ENCODE measurements around the gene FGD5.

Gene FGD5

GRCh38 chr3:14784087-14784681 lies 34.6 kb upstream of the FGD5 start:
- DNase-seq = no peak
- no peak for TF ChIP-seq EZH2 (IDR thresholded peaks at IDR 0.05; ENCODE audit: borderline replicate concordance, low read depth, low read length, severe bottlenecking)
- no peak for TF ChIP-seq CTCF (IDR thresholded peaks at IDR 0.05; ENCODE audit: borderline replicate concordance, extremely low read depth, low read length, poor library complexity, severe bottlenecking)

GRCh38 chr3:14785207-14786155 lies 33.3 kb upstream of the FGD5 start:
- Histone ChIP-seq H3K27me3 (ENCODE audit: insufficient read depth, low read length, poor library complexity) (no peaks in the 10 kb centered on the region), H3K27ac (ENCODE audit: low read length) (no peak overlapping the region), H3K9ac (ENCODE audit: low read depth, low read length) (no peak overlapping the region), H3K36me3 (ENCODE audit: insufficient read depth, low read length) (no peaks in the 10 kb centered on the region), H3K9me3 (ENCODE audit: insufficient read depth, low read length, severe bottlenecking) (no peaks in the 10 kb centered on the region), H3K4me3 (ENCODE audit: low read depth in 1 of 2, low read length in 2 of 2) (no peak overlapping the region), H3K4me2 (ENCODE audit: insufficient read depth, low read length) (no peak overlapping the region), H3K79me2 (ENCODE audit: insufficient read depth, low read length) (no peaks in the 10 kb centered on the region), H2AFZ (ENCODE audit: low read depth, low read length) (no peak overlapping the region), H3K4me1 (ENCODE audit: insufficient read depth, low read length) (no peaks in the 10 kb centered on the region), H4K20me1 (ENCODE audit: insufficient read depth, low read length) (no peaks in the 10 kb centered on the region)
- DNase-seq (no peak), ATAC-seq (ENCODE audit: insufficient read depth, low read depth) (no peak)
- TF ChIP-seq EZH2 (IDR thresholded peaks at IDR 0.05; ENCODE audit: borderline replicate concordance, low read depth, low read length, severe bottlenecking) (no peak), CTCF (IDR thresholded peaks at IDR 0.05; ENCODE audit: borderline replicate concordance, extremely low read depth, low read length, poor library complexity, severe bottlenecking) (no peak)

More at GRCh38 chr3:14784087-14784681, 34.6 kb upstream of the FGD5 start:
- Histone ChIP-seq H3K4me1 (ENCODE audit: insufficient read depth, low read length) (no peaks in the 10 kb centered on the region), H3K4me3 (ENCODE audit: low read depth in 1 of 2, low read length in 2 of 2) (no peak overlapping the region), H2AFZ (ENCODE audit: low read depth, low read length) (no peak overlapping the region), H3K9ac (ENCODE audit: low read depth, low read length) (no peak overlapping the region), H3K4me2 (ENCODE audit: insufficient read depth, low read length) (no peak overlapping the region), H3K9me3 (ENCODE audit: insufficient read depth, low read length, severe bottlenecking) (peaks cover 2% of the 10 kb centered on the region), H3K79me2 (ENCODE audit: insufficient read depth, low read length) (no peaks in the 10 kb centered on the region), H4K20me1 (ENCODE audit: insufficient read depth, low read length) (no peaks in the 10 kb centered on the region), H3K36me3 (ENCODE audit: insufficient read depth, low read length) (no peaks in the 10 kb centered on the region), H3K27ac (ENCODE audit: low read length) (no peak overlapping the region), H3K27me3 (ENCODE audit: insufficient read depth, low read length, poor library complexity) (no peaks in the 10 kb centered on the region)
- no peak for ATAC-seq (ENCODE audit: insufficient read depth, low read depth)

- Histone ChIP-seq H3K9me3 (ENCODE audit: insufficient read depth, low read length, severe bottlenecking) (no peaks in the 10 kb centered on the region), H3K27me3 (ENCODE audit: insufficient read depth, low read length, poor library complexity) (no peaks in the 10 kb centered on the region), H4K20me1 (ENCODE audit: insufficient read depth, low read length) (no peaks in the 10 kb centered on the region), H3K4me2 (ENCODE audit: insufficient read depth, low read length) (no peak overlapping the region), H3K36me3 (ENCODE audit: insufficient read depth, low read length) (no peaks in the 10 kb centered on the region), H3K27ac (ENCODE audit: low read length) (no peak overlapping the region), H2AFZ (ENCODE audit: low read depth, low read length) (no peak overlapping the region), H3K9ac (ENCODE audit: low read depth, low read length) (no peak overlapping the region), H3K79me2 (ENCODE audit: insufficient read depth, low read length) (no peaks in the 10 kb centered on the region), H3K4me3 (ENCODE audit: low read depth in 1 of 2, low read length in 2 of 2) (no peak overlapping the region), H3K4me1 (ENCODE audit: insufficient read depth, low read length) (no peaks in the 10 kb centered on the region)
- ATAC-seq (ENCODE audit: insufficient read depth, low read depth) (no peak), DNase-seq (no peak)
- TF ChIP-seq EZH2 (IDR thresholded peaks at IDR 0.05; ENCODE audit: borderline replicate concordance, low read depth, low read length, severe bottlenecking) = no peak
- no peak for TF ChIP-seq CTCF (IDR thresholded peaks at IDR 0.05; ENCODE audit: borderline replicate concordance, extremely low read depth, low read length, poor library complexity, severe bottlenecking)
Observed at GRCh38 chr3:14786369-14786768, 32.4 kb upstream of the FGD5 start.

All from DND-41 (cell line).